HG02938 (cell line): ENCODE data around the gene ST6GALNAC3.
"Not testable (repeated sequence)": the region's sequence is repeated elsewhere in the genome, so short reads cannot be mapped to it uniquely, and the experiment has no call there.

ENCODE experiments used
- ATAC-seq: cut with Tn5 transposase; IDR thresholded peaks from one replicate; pipeline ENCODE4 v1.9.1; 2021; ENCODE audit warnings: mild to moderate bottlenecking, moderate library complexity; ENCODE audit not compliant: unreplicated experiment

Gene ST6GALNAC3

GRCh38 chr1:76317299-76317900 lies 242.9 kb downstream of the ST6GALNAC3 start:
- ATAC-seq, result no peak

- peak; percentile 91 for ATAC-seq
Observed at GRCh38 chr1:76330991-76331603, 256.6 kb downstream of the ST6GALNAC3 start.

GRCh38 chr1:76335882-76336281 lies 261.3 kb downstream of the ST6GALNAC3 start:
- no peak for ATAC-seq

- no peak for ATAC-seq
Observed at GRCh38 chr1:76336931-76337371, 262.4 kb downstream of the ST6GALNAC3 start.

- ATAC-seq, result no peak
Observed at GRCh38 chr1:76337542-76338219, 263.1 kb downstream of the ST6GALNAC3 start.

- ATAC-seq, result no peak
Observed at GRCh38 chr1:76340056-76340455, 265.5 kb downstream of the ST6GALNAC3 start.

- ATAC-seq, result not testable (repeated sequence)
Observed at GRCh38 chr1:76341816-76342215, 267.3 kb downstream of the ST6GALNAC3 start.

GRCh38 chr1:76343356-76343755 lies 268.8 kb downstream of the ST6GALNAC3 start:
- no peak for ATAC-seq

- no peak for ATAC-seq
Observed at GRCh38 chr1:76351655-76352054, 277.1 kb downstream of the ST6GALNAC3 start.

GRCh38 chr1:76352741-76353435 lies 278.3 kb downstream of the ST6GALNAC3 start:
- ATAC-seq, result no peak

- no peak for ATAC-seq
Observed at GRCh38 chr1:76354236-76354635, 279.7 kb downstream of the ST6GALNAC3 start.

GRCh38 chr1:76366726-76367125 lies 292.2 kb downstream of the ST6GALNAC3 start:
- ATAC-seq, result no peak

- no peak for ATAC-seq
Observed at GRCh38 chr1:76371941-76372340, 297.4 kb downstream of the ST6GALNAC3 start.

- ATAC-seq, result no peak
Observed at GRCh38 chr1:76374086-76374485, 299.5 kb downstream of the ST6GALNAC3 start.

GRCh38 chr1:76377247-76377646 lies 302.7 kb downstream of the ST6GALNAC3 start:
- ATAC-seq, result no peak

- ATAC-seq, result no peak
Observed at GRCh38 chr1:76379506-76379905, 305.0 kb downstream of the ST6GALNAC3 start.

GRCh38 chr1:76381450-76382097 lies 307.0 kb downstream of the ST6GALNAC3 start:
- ATAC-seq, result no peak

- no peak for ATAC-seq
Observed at GRCh38 chr1:76388261-76388660, 313.7 kb downstream of the ST6GALNAC3 start.

GRCh38 chr1:76390456-76390855 lies 315.9 kb downstream of the ST6GALNAC3 start:
- no peak for ATAC-seq

GRCh38 chr1:76395059-76395458 lies 320.5 kb downstream of the ST6GALNAC3 start:
- ATAC-seq, result no peak

- ATAC-seq, result no peak
Observed at GRCh38 chr1:76402128-76402527, 327.6 kb downstream of the ST6GALNAC3 start.
